ENCODE data around the gene POMC.

Gene POMC

DNA sequence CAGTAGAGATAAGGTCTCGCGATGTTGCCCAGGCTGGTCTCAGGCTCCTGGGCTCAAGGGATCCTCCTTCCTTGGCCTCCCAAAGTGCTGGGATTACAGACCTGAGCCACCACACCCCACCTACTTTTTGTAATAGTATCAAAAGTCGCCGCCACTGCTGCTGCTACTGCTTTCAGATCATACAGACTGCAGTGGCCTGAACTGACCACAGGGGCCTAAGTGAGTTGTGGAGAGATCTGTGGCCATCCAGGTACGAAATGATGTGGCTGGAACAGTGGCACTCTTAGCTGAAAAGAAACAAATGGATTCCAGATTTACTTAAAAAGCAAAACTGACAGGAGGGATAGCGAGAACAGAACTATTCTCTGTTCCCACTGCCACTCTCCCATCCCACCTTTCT is 32.9 kb upstream of the POMC start:
- WGBS (ENCODE audit: insufficient coverage, insufficient read length), result no CpG with 5 or more reads among the region's 6 CpGs
- no peaks in the 10 kb centered on the region for H3K4me1 ChIP-seq (ENCODE audit: control insufficient read depth, insufficient read depth, low read length)
- no peaks in the 10 kb centered on the region for H3K9me3 ChIP-seq (ENCODE audit: control insufficient read depth, insufficient read depth, low read length)
- no peak for DNase-seq (ENCODE audit: low read depth, low spot score)
- H3K27me3 ChIP-seq (ENCODE audit: control insufficient read depth, insufficient read depth, low read length), result no peaks in the 10 kb centered on the region
- H3K36me3 ChIP-seq (ENCODE audit: control insufficient read depth, insufficient read depth, low read length), result no peaks in the 10 kb centered on the region
- no peak overlapping the region for H3K4me3 ChIP-seq (ENCODE audit: low read length)
- H3K27ac ChIP-seq (ENCODE audit: low read length), result no peak overlapping the region

DNA sequence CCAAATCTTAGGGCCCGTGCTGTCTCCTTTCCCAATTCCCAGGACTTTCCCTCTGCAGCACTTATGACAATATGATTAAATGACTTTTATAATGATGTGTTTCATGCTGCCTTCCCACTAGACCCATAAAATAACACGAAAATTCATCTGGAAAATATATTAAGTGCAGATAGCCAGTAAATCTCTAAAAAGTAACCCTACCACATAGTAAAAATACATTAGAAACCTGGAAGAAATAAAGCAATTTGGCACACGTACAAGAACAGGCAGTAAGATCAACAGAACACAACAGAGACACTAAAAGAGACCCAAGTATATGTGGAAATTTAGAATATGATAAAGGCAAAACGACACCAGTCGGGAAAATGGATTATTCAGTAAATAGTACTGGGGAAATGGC is 30.2 kb upstream of the POMC start:
- DNase-seq (ENCODE audit: low read depth, low spot score), result no peak
- H3K9me3 ChIP-seq (ENCODE audit: control insufficient read depth, insufficient read depth, low read length), result no peaks in the 10 kb centered on the region

GRCh38 chr2:25198209-25198525 is 29.8 kb upstream of the POMC start:
- H3K36me3 ChIP-seq (ENCODE audit: control insufficient read depth, insufficient read depth, low read length), result no peaks in the 10 kb centered on the region
- H3K4me3 ChIP-seq (ENCODE audit: low read length), result no peak overlapping the region
- no peak for DNase-seq (ENCODE audit: low read depth, low spot score)
- H3K27me3 ChIP-seq (ENCODE audit: control insufficient read depth, insufficient read depth, low read length), result no peaks in the 10 kb centered on the region
- H3K9me3 ChIP-seq (ENCODE audit: control insufficient read depth, insufficient read depth, low read length), result no peaks in the 10 kb centered on the region
- H3K27ac ChIP-seq (ENCODE audit: low read length), result no peak overlapping the region
- no peaks in the 10 kb centered on the region for H3K4me1 ChIP-seq (ENCODE audit: control insufficient read depth, insufficient read depth, low read length)
- no CpG with 5 or more reads among the region's 4 CpGs for WGBS (ENCODE audit: insufficient coverage, insufficient read length)

More for the DNA sequence above, 30.2 kb upstream of the POMC start:
- no peak overlapping the region for H3K27ac ChIP-seq (ENCODE audit: low read length)
- no peak overlapping the region for H3K4me3 ChIP-seq (ENCODE audit: low read length)
- H3K4me1 ChIP-seq (ENCODE audit: control insufficient read depth, insufficient read depth, low read length), result no peaks in the 10 kb centered on the region
- WGBS (ENCODE audit: insufficient coverage, insufficient read length), result no CpG with 5 or more reads among the region's 5 CpGs
- H3K36me3 ChIP-seq (ENCODE audit: control insufficient read depth, insufficient read depth, low read length), result no peaks in the 10 kb centered on the region
- H3K27me3 ChIP-seq (ENCODE audit: control insufficient read depth, insufficient read depth, low read length), result no peaks in the 10 kb centered on the region

- no peak for DNase-seq (ENCODE audit: low read depth, low spot score)
- Histone ChIP-seq H3K36me3 (ENCODE audit: control insufficient read depth, insufficient read depth, low read length) (no peaks in the 10 kb centered on the region), H3K27me3 (ENCODE audit: control insufficient read depth, insufficient read depth, low read length) (no peaks in the 10 kb centered on the region), H3K27ac (ENCODE audit: low read length) (no peak overlapping the region), H3K9me3 (ENCODE audit: control insufficient read depth, insufficient read depth, low read length) (no peaks in the 10 kb centered on the region), H3K4me3 (ENCODE audit: low read length) (no peak overlapping the region), H3K4me1 (ENCODE audit: control insufficient read depth, insufficient read depth, low read length) (no peaks in the 10 kb centered on the region)
- WGBS (ENCODE audit: insufficient coverage, insufficient read length), result no CpG with 5 or more reads among the region's 12 CpGs
Observed at GRCh38 chr2:25197336-25198208, 29.2 kb upstream of the POMC start.

- no peaks in the 10 kb centered on the region for H3K4me1 ChIP-seq (ENCODE audit: control insufficient read depth, insufficient read depth, low read length)
- H3K27ac ChIP-seq (ENCODE audit: low read length), result no peak overlapping the region
- H3K27me3 ChIP-seq (ENCODE audit: control insufficient read depth, insufficient read depth, low read length), result no peaks in the 10 kb centered on the region
- no peak for DNase-seq (ENCODE audit: low read depth, low spot score)
- WGBS (ENCODE audit: insufficient coverage, insufficient read length), result no CpG with 5 or more reads among the region's 9 CpGs
- no peaks in the 10 kb centered on the region for H3K36me3 ChIP-seq (ENCODE audit: control insufficient read depth, insufficient read depth, low read length)
- H3K9me3 ChIP-seq (ENCODE audit: control insufficient read depth, insufficient read depth, low read length), result no peaks in the 10 kb centered on the region
- no peak overlapping the region for H3K4me3 ChIP-seq (ENCODE audit: low read length)
Observed at GRCh38 chr2:25194576-25195122, 26.3 kb upstream of the POMC start.

- H3K27ac ChIP-seq (ENCODE audit: low read length), result no peak overlapping the region
- H3K27me3 ChIP-seq (ENCODE audit: control insufficient read depth, insufficient read depth, low read length), result no peaks in the 10 kb centered on the region
- H3K9me3 ChIP-seq (ENCODE audit: control insufficient read depth, insufficient read depth, low read length), result no peaks in the 10 kb centered on the region
- no CpG with 5 or more reads among the region's 5 CpGs for WGBS (ENCODE audit: insufficient coverage, insufficient read length)
- H3K36me3 ChIP-seq (ENCODE audit: control insufficient read depth, insufficient read depth, low read length), result no peaks in the 10 kb centered on the region
- DNase-seq (ENCODE audit: low read depth, low spot score), result no peak
- no peak overlapping the region for H3K4me3 ChIP-seq (ENCODE audit: low read length)
- no peaks in the 10 kb centered on the region for H3K4me1 ChIP-seq (ENCODE audit: control insufficient read depth, insufficient read depth, low read length)
Observed at GRCh38 chr2:25190536-25190935, 22.2 kb upstream of the POMC start.

DNA sequence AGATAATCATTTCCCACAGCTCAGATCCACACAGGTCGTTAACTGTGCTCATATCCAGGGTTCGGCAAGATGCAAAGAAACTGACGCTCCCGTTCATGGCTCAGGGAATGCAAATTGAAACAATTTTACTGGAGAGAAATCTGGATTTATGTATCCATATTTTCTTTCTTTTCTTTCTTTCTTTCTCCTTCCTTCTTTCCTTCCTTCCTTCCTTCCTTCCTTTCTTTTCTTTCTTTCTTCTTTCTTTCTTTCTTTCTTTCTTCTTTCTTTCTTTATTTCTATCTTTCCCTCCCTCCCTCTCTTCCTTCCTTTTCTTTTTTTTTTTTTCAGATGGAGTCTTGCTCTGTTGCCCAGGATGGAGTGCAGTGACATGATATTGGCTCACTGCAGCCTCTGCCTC is 20.0 kb upstream of the POMC start:
- no peak overlapping the region for H3K4me3 ChIP-seq (ENCODE audit: low read length)
- no peaks in the 10 kb centered on the region for H3K36me3 ChIP-seq (ENCODE audit: control insufficient read depth, insufficient read depth, low read length)
- no peaks in the 10 kb centered on the region for H3K4me1 ChIP-seq (ENCODE audit: control insufficient read depth, insufficient read depth, low read length)
- DNase-seq (ENCODE audit: low read depth, low spot score), result no peak
- H3K9me3 ChIP-seq (ENCODE audit: control insufficient read depth, insufficient read depth, low read length), result no peaks in the 10 kb centered on the region
- no peak overlapping the region for H3K27ac ChIP-seq (ENCODE audit: low read length)
- no CpG with 5 or more reads among the region's 4 CpGs for WGBS (ENCODE audit: insufficient coverage, insufficient read length)
- no peaks in the 10 kb centered on the region for H3K27me3 ChIP-seq (ENCODE audit: control insufficient read depth, insufficient read depth, low read length)

- DNase-seq (ENCODE audit: low read depth, low spot score), result no peak
- Histone ChIP-seq H3K36me3 (ENCODE audit: control insufficient read depth, insufficient read depth, low read length) (no peaks in the 10 kb centered on the region), H3K27me3 (ENCODE audit: control insufficient read depth, insufficient read depth, low read length) (no peaks in the 10 kb centered on the region), H3K27ac (ENCODE audit: low read length) (no peak overlapping the region), H3K9me3 (ENCODE audit: control insufficient read depth, insufficient read depth, low read length) (no peaks in the 10 kb centered on the region), H3K4me3 (ENCODE audit: low read length) (no peak overlapping the region), H3K4me1 (ENCODE audit: control insufficient read depth, insufficient read depth, low read length) (no peaks in the 10 kb centered on the region)
- WGBS (ENCODE audit: insufficient coverage, insufficient read length), result no CpG with 5 or more reads among the region's 11 CpGs
Observed at GRCh38 chr2:25187729-25188350, 19.5 kb upstream of the POMC start.

DNA sequence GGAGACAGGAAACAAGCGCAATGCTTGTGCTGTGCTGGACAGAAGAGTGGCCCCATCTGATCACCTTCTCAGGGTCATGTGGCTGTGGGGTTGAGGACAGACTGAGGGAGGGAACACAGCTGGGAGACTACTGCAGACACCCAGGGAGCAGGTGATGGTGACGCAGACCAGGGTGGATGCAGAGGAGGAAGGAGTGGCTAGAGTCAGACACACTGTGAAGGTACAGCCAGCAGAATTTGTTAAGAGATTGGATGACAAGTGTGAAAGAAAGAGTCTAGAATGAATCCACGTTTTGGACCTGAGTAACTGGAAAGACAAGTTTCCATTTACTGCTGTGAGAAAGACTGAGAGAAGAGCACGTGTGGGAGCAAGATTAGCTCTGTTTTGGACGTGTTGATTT is 15.9 kb upstream of the POMC start:
- Histone ChIP-seq H3K4me1 (ENCODE audit: control insufficient read depth, insufficient read depth, low read length) (no peaks in the 10 kb centered on the region), H3K27ac (ENCODE audit: low read length) (no peak overlapping the region), H3K9me3 (ENCODE audit: control insufficient read depth, insufficient read depth, low read length) (no peaks in the 10 kb centered on the region), H3K36me3 (ENCODE audit: control insufficient read depth, insufficient read depth, low read length) (no peaks in the 10 kb centered on the region), H3K4me3 (ENCODE audit: low read length) (no peak overlapping the region), H3K27me3 (ENCODE audit: control insufficient read depth, insufficient read depth, low read length) (no peaks in the 10 kb centered on the region)
- no peak for DNase-seq (ENCODE audit: low read depth, low spot score)
- WGBS (ENCODE audit: insufficient coverage, insufficient read length), result no CpG with 5 or more reads among the region's 5 CpGs

GRCh38 chr2:25178976-25179375 is 10.6 kb upstream of the POMC start:
- WGBS (ENCODE audit: insufficient coverage, insufficient read length), result no CpG with 5 or more reads among the region's 10 CpGs
- no peaks in the 10 kb centered on the region for H3K9me3 ChIP-seq (ENCODE audit: control insufficient read depth, insufficient read depth, low read length)
- no peak for DNase-seq (ENCODE audit: low read depth, low spot score)
- H3K4me1 ChIP-seq (ENCODE audit: control insufficient read depth, insufficient read depth, low read length), result no peaks in the 10 kb centered on the region
- H3K27ac ChIP-seq (ENCODE audit: low read length), result no peak overlapping the region
- no peak overlapping the region for H3K4me3 ChIP-seq (ENCODE audit: low read length)
- no peaks in the 10 kb centered on the region for H3K36me3 ChIP-seq (ENCODE audit: control insufficient read depth, insufficient read depth, low read length)
- H3K27me3 ChIP-seq (ENCODE audit: control insufficient read depth, insufficient read depth, low read length), result no peaks in the 10 kb centered on the region
